GM12865 (cell line): ENCODE results near the gene POU2F1.

Experiments
- DNase-seq: peaks from one replicate; pipeline ENCODE4 v3.0.0; 2010; ENCODE audit warnings: low read depth
- H3K4me3 ChIP-seq: 2 replicates; pipeline ENCODE4 v1.5.1; 2011; ENCODE audit warnings: mild to moderate bottlenecking, low read depth, low read length, control low read depth
- TF ChIP-seq, protein P1 (sequence below): IDR thresholded peaks from 2 replicates; pipeline ENCODE4 v1.5.1; 2011; ENCODE audit warnings: low read length, control low read depth, low read depth, inconsistent platforms; ENCODE audit not compliant: insufficient read depth; ENCODE audit errors: missing control alignments

Gene POU2F1

DNA sequence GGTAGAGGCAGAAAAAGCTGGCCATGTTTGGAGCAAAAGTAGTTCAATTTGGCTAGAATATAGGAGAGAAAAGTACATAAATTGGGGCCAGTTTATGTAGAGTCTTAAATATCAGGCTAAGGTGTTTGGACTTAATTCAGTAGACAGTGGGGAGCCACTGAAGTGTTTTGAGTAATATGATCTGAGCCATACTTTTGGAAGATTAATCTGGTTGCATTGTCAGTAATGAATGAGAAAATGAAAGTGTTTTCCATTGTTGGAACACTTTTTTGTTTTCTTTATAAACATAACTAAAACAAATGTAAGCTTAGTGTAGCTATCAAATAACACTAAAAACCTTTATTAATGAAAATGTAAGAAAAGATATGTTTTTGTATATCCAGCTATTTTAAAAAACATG is 42.1 kb downstream of the POU2F1 start:
- no peak overlapping the region for H3K4me3 ChIP-seq
- DNase-seq = no peak
- TF ChIP-seq, protein P1, sequence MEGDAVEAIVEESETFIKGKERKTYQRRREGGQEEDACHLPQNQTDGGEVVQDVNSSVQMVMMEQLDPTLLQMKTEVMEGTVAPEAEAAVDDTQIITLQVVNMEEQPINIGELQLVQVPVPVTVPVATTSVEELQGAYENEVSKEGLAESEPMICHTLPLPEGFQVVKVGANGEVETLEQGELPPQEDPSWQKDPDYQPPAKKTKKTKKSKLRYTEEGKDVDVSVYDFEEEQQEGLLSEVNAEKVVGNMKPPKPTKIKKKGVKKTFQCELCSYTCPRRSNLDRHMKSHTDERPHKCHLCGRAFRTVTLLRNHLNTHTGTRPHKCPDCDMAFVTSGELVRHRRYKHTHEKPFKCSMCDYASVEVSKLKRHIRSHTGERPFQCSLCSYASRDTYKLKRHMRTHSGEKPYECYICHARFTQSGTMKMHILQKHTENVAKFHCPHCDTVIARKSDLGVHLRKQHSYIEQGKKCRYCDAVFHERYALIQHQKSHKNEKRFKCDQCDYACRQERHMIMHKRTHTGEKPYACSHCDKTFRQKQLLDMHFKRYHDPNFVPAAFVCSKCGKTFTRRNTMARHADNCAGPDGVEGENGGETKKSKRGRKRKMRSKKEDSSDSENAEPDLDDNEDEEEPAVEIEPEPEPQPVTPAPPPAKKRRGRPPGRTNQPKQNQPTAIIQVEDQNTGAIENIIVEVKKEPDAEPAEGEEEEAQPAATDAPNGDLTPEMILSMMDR = no peak

DNA sequence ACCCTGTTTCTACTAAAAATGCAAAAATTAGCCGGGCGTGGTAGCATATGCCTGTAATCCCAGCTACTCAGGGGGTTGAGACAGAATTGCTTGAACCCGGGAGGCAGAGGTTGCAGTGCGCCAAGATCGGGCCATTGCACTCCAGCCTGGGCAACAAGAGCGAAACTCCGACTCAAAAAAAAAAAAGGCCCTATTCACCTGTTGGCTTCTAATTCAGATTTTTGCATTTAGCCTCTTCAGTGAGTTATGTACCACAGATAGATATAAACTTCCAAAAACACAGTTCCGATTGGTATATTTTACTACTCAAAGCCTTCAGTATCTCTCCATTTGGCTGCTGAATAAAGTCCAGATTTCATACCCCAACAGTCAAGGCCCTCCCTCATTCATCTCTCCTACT is 42.7 kb downstream of the POU2F1 start:
- TF ChIP-seq, protein P1 = no peak
- no peak overlapping the region for H3K4me3 ChIP-seq
- no peak for DNase-seq

DNA sequence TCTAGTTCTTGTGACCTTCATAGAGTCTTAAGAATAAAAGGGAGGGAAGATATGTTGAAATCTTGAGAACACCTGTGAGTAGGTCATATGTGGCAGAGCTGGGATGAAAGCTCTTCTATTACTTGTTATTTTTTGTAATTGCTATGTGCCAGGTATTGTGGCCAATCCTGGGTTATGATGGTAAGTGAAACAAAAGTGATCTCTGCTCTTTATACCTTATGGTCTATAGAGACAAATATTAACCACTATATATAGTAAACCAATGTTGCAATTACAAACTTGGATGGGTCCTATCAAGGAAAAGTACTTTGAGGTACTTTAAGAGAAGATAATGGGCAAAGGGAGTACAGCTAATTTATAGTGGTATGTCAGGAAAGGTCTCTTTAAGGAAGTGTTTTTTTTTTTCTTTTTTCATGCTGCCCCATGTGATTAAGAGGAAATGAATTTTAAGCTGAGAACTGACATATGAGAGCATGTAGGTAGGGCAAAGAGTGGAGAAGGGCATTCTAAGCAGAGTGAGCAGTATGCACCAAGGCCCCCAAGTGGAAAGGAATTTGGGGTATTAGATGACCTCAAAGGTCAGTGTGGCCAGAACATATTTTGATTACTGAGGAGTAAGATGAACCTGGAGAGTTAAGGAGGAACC is 43.3 kb downstream of the POU2F1 start:
- no peak overlapping the region for H3K4me3 ChIP-seq
- DNase-seq = peak; percentile 21
- TF ChIP-seq, protein P1 = no peak

DNA sequence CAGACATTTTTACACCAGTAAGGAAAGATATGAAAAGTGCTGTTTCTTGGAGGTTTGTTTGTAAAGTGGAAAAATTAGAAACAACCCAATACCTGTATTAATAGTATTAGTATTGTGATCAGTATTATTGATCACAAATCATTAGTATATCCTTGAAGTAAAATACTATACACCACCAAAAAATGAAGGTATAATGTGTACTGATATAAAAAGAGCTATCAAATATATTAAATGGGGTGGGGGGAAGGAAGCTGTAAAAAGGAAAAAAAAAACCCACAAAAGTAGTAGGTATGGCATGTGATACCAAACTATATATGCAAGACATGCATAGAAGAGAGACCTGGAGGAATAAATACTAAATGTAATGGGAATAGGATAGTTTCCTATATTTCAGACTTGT is 46.3 kb downstream of the POU2F1 start:
- no peak overlapping the region for H3K4me3 ChIP-seq
- TF ChIP-seq, protein P1 = no peak
- DNase-seq = no peak

DNA sequence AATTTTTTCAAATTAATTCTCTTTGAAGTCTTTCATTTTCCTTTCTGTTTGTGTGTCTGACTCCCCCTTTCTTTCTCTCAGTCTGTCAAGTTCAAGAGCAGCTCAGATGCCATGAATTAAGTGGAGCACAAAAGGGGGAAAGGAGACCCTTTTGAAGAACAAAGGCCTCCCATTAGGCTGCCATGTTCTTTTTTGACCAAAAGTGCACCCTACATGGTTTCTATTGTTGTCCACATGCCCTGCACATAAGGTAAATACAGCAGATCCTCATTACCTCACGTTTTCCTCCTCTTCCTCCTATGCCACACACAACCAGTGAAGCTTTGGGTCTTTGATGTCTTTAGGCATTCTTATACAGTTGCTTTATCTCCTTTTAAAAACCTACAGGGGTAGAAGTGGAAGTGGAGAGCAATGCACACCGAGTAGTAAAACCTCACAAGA is 47.7 kb downstream of the POU2F1 start:
- no peak for DNase-seq
- H3K4me3 ChIP-seq = no peak overlapping the region
- TF ChIP-seq, protein P1 = no peak

DNA sequence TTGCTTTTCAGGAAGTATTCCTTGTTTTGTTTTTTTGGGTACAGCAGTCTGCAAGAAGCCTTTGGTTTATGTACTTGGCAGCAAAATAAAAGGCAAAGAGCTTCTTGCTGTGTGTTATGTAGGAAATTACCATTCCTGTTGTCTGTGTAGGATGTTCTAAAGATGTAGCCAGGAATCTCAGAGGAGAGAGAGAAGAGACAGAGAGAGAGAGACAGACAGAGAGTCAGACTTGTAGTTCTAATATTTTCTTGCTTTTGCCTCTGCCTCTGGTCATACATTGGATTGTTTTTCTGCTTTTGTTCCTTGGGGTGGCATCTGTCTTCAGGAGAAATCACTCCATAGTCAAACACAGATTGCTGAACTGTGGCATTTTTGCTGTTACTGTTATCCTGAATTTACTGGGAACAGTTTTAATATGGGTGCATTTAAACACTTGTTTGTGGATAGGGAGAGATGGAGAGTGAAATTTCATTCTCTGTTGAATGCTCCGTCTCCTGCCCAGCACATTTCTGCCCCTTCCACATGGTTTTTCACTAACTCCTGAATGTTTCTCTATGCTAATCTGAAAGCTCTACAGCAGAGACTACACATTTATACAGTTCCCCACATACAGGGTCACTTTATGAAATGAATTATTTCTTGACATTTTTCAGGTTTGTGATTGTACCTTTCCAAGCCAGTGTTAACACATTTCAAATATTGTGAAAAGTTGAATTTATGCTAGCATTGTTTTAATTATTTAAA is 49.8 kb downstream of the POU2F1 start:
- no peak overlapping the region for H3K4me3 ChIP-seq
- TF ChIP-seq, protein P1 = no peak
- no peak for DNase-seq
